IMR-90 (cell line): ENCODE results near the gene TMEM45B. TPM values are rescaled to one million over a fixed set of nuclear protein-coding genes. Genes with fewer than 3 reads are reported as not detected.

Experiments
- ATAC-seq: fragments of 200-7000 bp; cut with Tn5 transposase; 2 replicates; pipeline ENCODE4 v1.9.1; 2020; ENCODE audit warnings: low read depth, mild to moderate bottlenecking, moderate library complexity
- BruUV-seq: library from RNA; stranded (reverse); fragments of 400-500 nt; replicated peaks from 2 replicates; lab custom pipeline; 2021; lab: Mats Ljungman, UMichigan
- CTCF ChIA-PET: fragments of 300-600 bp; formaldehyde crosslinking; extraction: SDS; loops from one replicate; lab custom pipeline; 2021; ENCODE audit warnings: antibody characterized with exemption; lab: Yijun Ruan, JAX
- POLR2A ChIA-PET: fragments of 300-600 bp; sonication (Branson Sonifier 250); formaldehyde crosslinking; loops from one replicate; lab custom pipeline; 2022; ENCODE audit warnings: antibody characterized with exemption; ENCODE audit not compliant: unreplicated experiment; lab: Charles Lee
- DNase-seq: peaks from one replicate; pipeline ENCODE4 v3.0.0; 2013
- H2AFZ ChIP-seq: replicated peaks from 2 replicates; pipeline ENCODE3; 2013; ENCODE audit warnings: low read length, mild to moderate bottlenecking; ENCODE audit not compliant: poor library complexity
- H2AK5ac ChIP-seq: 2 replicates; pipeline ENCODE4 v1.6.1; 2013; ENCODE audit warnings: low read depth, low read length, inconsistent platforms
- H2AK9ac ChIP-seq: replicated peaks from 2 replicates; pipeline ENCODE3; 2013; ENCODE audit warnings: mild to moderate bottlenecking, low read depth, low read length, moderate library complexity; ENCODE audit not compliant: poor library complexity
- H2BK120ac ChIP-seq: 2 replicates; pipeline ENCODE4 v1.6.1; 2013; ENCODE audit warnings: low read depth, low read length, inconsistent platforms
- H2BK15ac ChIP-seq: 3 replicates; pipeline ENCODE4 v1.6.1; 2013; ENCODE audit warnings: low read depth, low read length, inconsistent platforms
- H2BK20ac ChIP-seq: 2 replicates; pipeline ENCODE4 v1.6.1; 2013; ENCODE audit warnings: low read depth, mild to moderate bottlenecking, inconsistent platforms, low read length, moderate library complexity
- H2BK5ac ChIP-seq: 2 replicates; pipeline ENCODE4 v1.6.1; 2013; ENCODE audit warnings: mild to moderate bottlenecking, low read depth, low read length, inconsistent platforms; ENCODE audit not compliant: poor library complexity, severe bottlenecking
- H3K14ac ChIP-seq: replicated peaks from 2 replicates; pipeline ENCODE4 v1.6.1; 2013; ENCODE audit warnings: low read depth, low read length, inconsistent platforms
- H3K18ac ChIP-seq: 2 replicates; pipeline ENCODE4 v1.6.1; 2013; ENCODE audit warnings: low read depth, low read length, control low read depth
- H3K23ac ChIP-seq: 2 replicates; pipeline ENCODE4 v1.6.1; 2013; ENCODE audit warnings: low read depth, low read length, inconsistent platforms
- H3K27ac ChIP-seq: 2 replicates; pipeline ENCODE4 v1.5.1; 2013; ENCODE audit warnings: mild to moderate bottlenecking, control low read depth, low read length; ENCODE audit not compliant: insufficient read depth
- H3K27me3 ChIP-seq: 2 replicates; pipeline ENCODE4 v1.6.1; 2013; ENCODE audit warnings: low read length; ENCODE audit not compliant: control insufficient read depth, insufficient read depth
- H3K36me3 ChIP-seq: 2 replicates; pipeline ENCODE4 v1.6.1; 2013; ENCODE audit warnings: low read length, mixed read lengths; ENCODE audit not compliant: control insufficient read depth, insufficient read depth
- H3K4ac ChIP-seq: 2 replicates; pipeline ENCODE4 v1.6.1; 2013; ENCODE audit warnings: low read depth, low read length, inconsistent platforms
- H3K4me1 ChIP-seq: 2 replicates; pipeline ENCODE4 v1.6.1; 2013; ENCODE audit warnings: low read length, mixed read lengths; ENCODE audit not compliant: control insufficient read depth, insufficient read depth
- H3K4me2 ChIP-seq: 2 replicates; pipeline ENCODE4 v1.6.1; 2013; ENCODE audit warnings: low read depth, mild to moderate bottlenecking, control low read depth, low read length, moderate library complexity
- H3K4me3 ChIP-seq: 2 replicates; pipeline ENCODE4 v1.5.1; 2013; ENCODE audit warnings: low read depth, mild to moderate bottlenecking, control low read depth, low read length, moderate library complexity; ENCODE audit not compliant: insufficient read depth
- H3K56ac ChIP-seq: 2 replicates; pipeline ENCODE4 v1.6.1; 2013; ENCODE audit warnings: low read length, inconsistent platforms; ENCODE audit not compliant: insufficient read depth; ENCODE audit errors: extremely low read depth
- H3K79me1 ChIP-seq, 2 experiments: 2 replicates each; pipeline ENCODE4 v1.6.1; 2013; ENCODE audit warnings: low read length in 2 of 2, inconsistent platforms in 1 of 2, low read depth in 1 of 2
- H3K9ac ChIP-seq: 2 replicates; pipeline ENCODE4 v1.6.1; 2013; ENCODE audit warnings: low read depth, low read length, control low read depth
- H3K9me1 ChIP-seq: 2 replicates; pipeline ENCODE4 v1.6.1; 2013; ENCODE audit warnings: low read length, inconsistent platforms; ENCODE audit not compliant: insufficient read depth
- H3K9me3 ChIP-seq: 2 replicates; pipeline ENCODE4 v1.6.1; 2013; ENCODE audit warnings: low read length; ENCODE audit not compliant: control insufficient read depth, insufficient read depth
- H4K20me1 ChIP-seq: 2 replicates; pipeline ENCODE4 v1.6.1; 2013; ENCODE audit warnings: low read length, inconsistent platforms; ENCODE audit not compliant: insufficient read depth
- H4K5ac ChIP-seq: 2 replicates; pipeline ENCODE4 v1.6.1; 2013; ENCODE audit warnings: mild to moderate bottlenecking, low read depth, low read length, control low read depth
- H4K8ac ChIP-seq, 2 experiments: 2 replicates each; pipeline ENCODE4 v1.6.1; 2013; ENCODE audit warnings: low read depth in 2 of 2, low read length in 2 of 2, control low read depth in 1 of 2, inconsistent platforms in 1 of 2
- H4K91ac ChIP-seq: 2 replicates; pipeline ENCODE4 v1.6.1; 2013; ENCODE audit warnings: low read depth, low read length, inconsistent platforms; ENCODE audit not compliant: insufficient read depth
- BHLHE40 ChIP-seq: fragments of 150-350 bp; IDR thresholded peaks from 2 replicates; pipeline ENCODE4 v1.6.1; 2016; ENCODE audit warnings: mild to moderate bottlenecking, low read depth, low read length
- FOS ChIP-seq: fragments of 150-350 bp; IDR thresholded peaks from 2 replicates; pipeline ENCODE4 v1.6.1; 2016; ENCODE audit warnings: low read depth, low read length
- RCOR1 ChIP-seq: IDR thresholded peaks from 2 replicates; pipeline ENCODE4 v1.6.1; 2012; ENCODE audit warnings: mild to moderate bottlenecking, low read length, improper control_type of control experiment; ENCODE audit not compliant: insufficient replicate concordance
- SMC3 ChIP-seq: fragments of 150-350 bp; IDR thresholded peaks from 2 replicates; pipeline ENCODE4 v1.6.1; 2016; ENCODE audit warnings: low read depth, mild to moderate bottlenecking, antibody characterized with exemption, low read length, moderate library complexity
- WGBS, 2 experiments: methylation state at CpG; one replicate each; pipeline versions ENCODE4 v1.1.5 to v1.1.7; 2013; ENCODE audit warnings: missing lambda C conversion rate in 2 of 2; ENCODE audit not compliant: insufficient read length in 1 of 2; ENCODE audit errors: extremely low coverage in 2 of 2; 5-methylcytosine and 5-hydroxymethylcytosine counted together
- dilution Hi-C: fragments of 300-500 bp; cut with HindIII; formaldehyde crosslinking; loops from one replicate; pipeline ENCODE4 v1.14.3; 2018; ENCODE audit warnings: low sequenced_read_pairs; ENCODE audit not compliant: unreplicated experiment
- in situ Hi-C: fragments of 300-500 bp; cut with MboI; formaldehyde crosslinking; loops from 3 replicates; pipeline ENCODE4 v1.14.3; 2019; ENCODE audit warnings: low sequenced_read_pairs, inconsistent platforms, mixed read lengths
- intact Hi-C: fragments of 100-400 bp; cut with micrococcal nuclease; formaldehyde crosslinking; loops from 2 replicates; pipeline ENCODE4 v1.10.0; 2022
- polyA plus RNA-seq, 3 experiments: library from polyadenylated mRNA; depleted of rRNA; stranded (reverse); fragments of >200 nt; gene quantifications; 2 replicates each; pipeline ENCODE4 v1.2.3, GENCODE V29; 2012; ENCODE audit warnings: low replicate concordance in 1 of 3
- total RNA-seq: library from RNA; depleted of rRNA; stranded (reverse); fragments of >200 nt; gene quantifications from 2 replicates; pipeline ENCODE4 v1.2.3, GENCODE V29; 2012

TMEM45B gene
- total and polyA plus RNA-seq, 2 of the 4 experiments (the other 2 are of a cell fraction) = not detected

- H2AK5ac ChIP-seq = no peak overlapping the region
- no peak overlapping the region for H3K4me3 ChIP-seq
- H4K91ac ChIP-seq = no peak overlapping the region
- no peak for TF ChIP-seq RCOR1
- no peak for TF ChIP-seq FOS
- TF ChIP-seq BHLHE40 = no peak
- TF ChIP-seq SMC3 = no peak
- in situ Hi-C loops = no loop called here
- H3K79me1 ChIP-seq = no peaks in the 10 kb centered on the region
- H3K18ac ChIP-seq = no peak overlapping the region
- H2BK20ac ChIP-seq = no peak overlapping the region
- dilution Hi-C loops = no loop called here
- H3K4me1 ChIP-seq = peaks cover 8% of the 10 kb centered on the region
- H2BK5ac ChIP-seq = no peak overlapping the region
- H3K14ac ChIP-seq = no peak overlapping the region
- H2BK120ac ChIP-seq = no peak overlapping the region
- H3K27ac ChIP-seq = no peak overlapping the region
- intact Hi-C loops = no loop called here
- no peak overlapping the region for H2BK15ac ChIP-seq
- ATAC-seq (no peak), DNase-seq (no peak)
- no peak overlapping the region for H4K5ac ChIP-seq
- no peak overlapping the region for H4K8ac ChIP-seq
- no peak overlapping the region for H2AFZ ChIP-seq
- no peak overlapping the region for H3K9ac ChIP-seq
- no TSS peak for BruUV-seq
- WGBS, 2 experiments = no CpG with 5 or more reads among the region's 2 CpGs
- H4K20me1 ChIP-seq = peaks cover 4% of the 10 kb centered on the region; the same call in 1 of the 2 replicates
- ChIA-PET CTCF (interaction anchor here (0.6 kb wide), 1 partner anchor 20 kb away, joined by 3 read pairs; no protein-coding TSS in a partner anchor), POLR2A (no interaction called here)
- peaks cover 6% of the 10 kb centered on the region for H3K9me1 ChIP-seq
- peaks cover 20% of the 10 kb centered on the region for H3K27me3 ChIP-seq
- no peaks in the 10 kb centered on the region for H3K36me3 ChIP-seq
- H3K23ac ChIP-seq = no peak overlapping the region
- H3K9me3 ChIP-seq = no peaks in the 10 kb centered on the region
- H3K56ac ChIP-seq = no peak overlapping the region
- H2AK9ac ChIP-seq = no peak overlapping the region
- H3K4ac ChIP-seq = no peak overlapping the region
- H3K4me2 ChIP-seq = no peak overlapping the region
Measured at GRCh38 chr11:129842138-129842537, 26.5 kb downstream of the TMEM45B start.
